GM21367 (cell line): ENCODE data around the gene RABGAP1.

Experiments
- ATAC-seq: cut with Tn5 transposase; IDR thresholded peaks from one replicate; pipeline ENCODE4 v1.9.1; 2021; ENCODE audit not compliant: unreplicated experiment

Gene RABGAP1

DNA sequence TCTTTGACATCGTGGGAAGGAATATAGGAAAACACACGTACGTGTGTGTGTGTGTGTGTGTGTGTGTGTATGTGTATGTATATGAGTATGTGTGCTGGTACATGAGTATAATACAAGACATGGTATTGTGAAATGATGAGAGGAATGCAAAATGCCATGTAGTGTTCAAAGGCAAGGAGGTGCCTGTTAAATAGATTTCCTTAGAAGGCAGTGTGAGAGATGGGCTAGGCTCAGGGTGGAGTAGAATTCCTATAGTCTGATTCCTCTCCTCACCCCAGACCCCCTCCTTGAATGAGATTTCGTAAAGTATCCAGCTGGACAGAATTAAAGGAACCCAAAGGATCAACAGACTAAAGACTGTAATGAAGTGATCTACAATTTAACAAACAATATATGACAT, 103.8 kb downstream of the RABGAP1 start:
- no peak for ATAC-seq

DNA sequence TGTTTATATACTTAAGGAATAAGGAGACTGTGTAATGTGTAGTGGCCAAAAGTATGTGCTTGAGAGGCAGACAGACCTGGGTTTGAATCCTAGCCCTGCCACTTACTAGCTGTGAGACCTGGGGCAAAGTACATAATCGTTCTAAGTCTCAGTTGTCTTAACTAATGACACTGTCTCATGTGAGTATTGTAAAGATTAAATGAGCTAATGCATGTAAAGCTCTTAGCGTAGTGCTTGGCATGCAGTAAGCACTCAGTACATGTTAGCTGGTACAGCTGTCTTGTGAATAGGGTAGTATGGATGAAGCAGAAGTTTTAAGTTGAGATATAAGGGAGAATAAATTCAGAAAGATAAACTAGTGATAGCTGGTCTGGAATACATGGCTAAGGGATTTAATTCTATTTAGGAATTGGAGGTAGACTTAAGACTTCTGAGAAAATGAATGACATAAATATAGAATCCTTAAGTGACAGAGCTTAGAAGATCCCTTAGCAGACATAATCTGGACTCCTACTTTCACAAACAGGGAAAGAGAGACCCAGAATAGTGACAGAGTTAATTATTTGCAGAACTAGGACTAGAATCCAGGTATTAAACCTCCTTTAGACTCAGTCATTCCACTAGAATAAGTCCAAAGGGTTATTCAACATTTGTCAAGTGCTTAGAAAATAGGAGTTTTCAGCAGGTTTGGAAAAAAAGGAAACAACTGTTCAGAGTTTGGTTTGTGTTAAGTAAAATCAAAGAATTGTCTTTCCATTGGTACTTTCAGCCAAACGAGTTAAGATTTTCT, 105.8 kb downstream of the RABGAP1 start:
- ATAC-seq, result no peak

DNA sequence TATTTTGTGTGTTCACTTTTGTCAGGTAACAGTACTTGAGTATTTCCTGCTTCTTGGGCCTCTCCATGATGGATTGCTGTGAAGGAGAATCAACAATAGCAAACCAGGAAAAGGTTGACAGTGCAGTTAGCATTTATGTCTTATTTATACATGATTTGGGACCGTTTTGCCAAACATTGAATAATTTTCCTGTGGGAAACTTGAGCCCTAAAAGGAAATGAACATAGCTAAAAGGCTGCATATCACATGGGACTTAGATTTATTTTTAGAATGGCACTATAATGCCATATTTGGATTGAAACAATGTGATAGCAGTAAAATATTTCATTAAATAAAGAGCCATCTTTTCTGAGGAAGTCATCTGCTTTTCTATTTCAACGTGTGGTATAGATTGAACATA, 107.9 kb downstream of the RABGAP1 start:
- no peak for ATAC-seq

DNA sequence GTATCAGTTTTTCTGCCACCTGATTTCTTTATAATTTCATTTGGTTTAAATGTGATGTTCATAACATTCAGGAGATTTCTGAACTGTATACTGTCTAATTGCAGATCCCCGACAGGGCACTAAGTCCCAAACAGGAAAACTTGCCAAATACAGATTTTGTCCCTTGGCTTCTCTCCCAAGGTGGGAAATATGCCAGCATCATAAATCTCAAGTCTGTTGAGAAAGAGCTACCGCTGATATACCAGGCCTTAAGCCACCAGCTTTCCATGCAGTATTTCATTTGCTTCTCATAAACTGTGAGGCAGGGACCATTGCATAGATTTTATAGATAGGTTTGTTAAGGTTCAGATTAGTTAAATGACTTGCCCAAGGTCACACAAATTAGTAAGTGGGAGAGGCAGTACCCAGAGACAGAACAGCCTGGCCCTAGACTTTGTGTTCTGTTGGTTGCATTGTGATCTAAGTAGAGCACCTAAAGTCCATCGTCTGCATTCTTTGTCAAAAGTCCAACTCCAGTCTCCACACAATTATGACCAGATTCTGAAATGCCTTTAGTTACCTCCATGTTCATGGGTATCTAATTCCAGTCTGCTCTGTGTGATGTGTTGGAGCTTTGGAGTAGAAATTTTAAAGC, 108.9 kb downstream of the RABGAP1 start:
- ATAC-seq, result no peak

DNA sequence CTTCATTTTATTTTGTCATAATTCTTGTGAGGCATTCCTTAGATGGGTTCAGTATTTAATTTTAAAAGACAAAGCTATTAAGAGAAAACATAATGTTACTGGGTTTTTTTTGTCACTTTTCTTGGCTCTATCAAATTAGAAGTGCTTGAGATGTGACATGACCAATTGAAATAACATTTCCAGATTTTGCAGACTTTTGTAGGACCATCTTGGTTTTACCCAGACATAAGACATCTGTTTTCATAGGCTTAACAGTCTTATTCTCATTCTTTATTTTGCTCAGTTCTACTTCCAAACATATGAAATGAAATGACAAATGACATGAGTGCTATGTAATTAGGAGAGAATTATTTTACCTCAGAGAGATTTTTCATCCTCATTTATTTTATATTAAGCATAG, 112.2 kb downstream of the RABGAP1 start:
- ATAC-seq, result no peak

DNA sequence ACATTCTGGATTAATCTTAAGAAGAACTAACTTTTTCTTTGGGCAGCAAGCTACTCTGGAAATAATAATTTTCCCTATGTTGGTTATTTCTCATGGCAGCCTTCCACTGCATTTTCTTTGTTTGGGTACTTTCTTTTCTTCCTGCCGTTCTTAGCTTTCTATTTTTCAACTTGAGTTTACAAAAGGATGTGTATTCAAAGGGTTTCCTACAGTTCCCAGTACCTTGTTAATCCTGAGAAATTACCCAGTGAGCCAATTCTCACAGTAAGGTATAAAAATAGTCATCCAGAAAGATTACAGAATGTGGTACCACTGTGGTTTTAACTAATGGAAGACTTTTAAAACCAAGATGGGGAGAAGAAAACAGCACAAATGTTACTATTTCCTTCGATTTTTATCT, 112.9 kb downstream of the RABGAP1 start:
- no peak for ATAC-seq

DNA sequence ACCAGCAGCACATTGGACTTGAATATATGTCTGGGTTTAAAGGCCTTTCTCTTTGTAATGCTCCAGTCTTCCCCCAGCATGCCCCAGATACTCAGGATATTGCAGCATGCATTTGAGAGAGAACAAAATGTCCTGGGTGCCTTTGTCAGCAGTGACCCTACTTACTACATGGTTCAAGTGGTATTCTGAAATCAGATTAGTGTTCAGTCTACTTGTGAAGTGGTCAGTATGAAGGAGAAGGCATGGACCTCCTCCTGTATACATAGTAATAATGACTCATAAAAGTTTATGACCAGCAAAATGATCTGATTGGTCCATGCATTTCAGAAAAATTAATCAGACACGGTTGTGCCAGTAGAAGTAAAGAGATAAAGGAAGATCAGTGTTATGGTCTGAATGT, 118.0 kb downstream of the RABGAP1 start:
- ATAC-seq, result no peak

DNA sequence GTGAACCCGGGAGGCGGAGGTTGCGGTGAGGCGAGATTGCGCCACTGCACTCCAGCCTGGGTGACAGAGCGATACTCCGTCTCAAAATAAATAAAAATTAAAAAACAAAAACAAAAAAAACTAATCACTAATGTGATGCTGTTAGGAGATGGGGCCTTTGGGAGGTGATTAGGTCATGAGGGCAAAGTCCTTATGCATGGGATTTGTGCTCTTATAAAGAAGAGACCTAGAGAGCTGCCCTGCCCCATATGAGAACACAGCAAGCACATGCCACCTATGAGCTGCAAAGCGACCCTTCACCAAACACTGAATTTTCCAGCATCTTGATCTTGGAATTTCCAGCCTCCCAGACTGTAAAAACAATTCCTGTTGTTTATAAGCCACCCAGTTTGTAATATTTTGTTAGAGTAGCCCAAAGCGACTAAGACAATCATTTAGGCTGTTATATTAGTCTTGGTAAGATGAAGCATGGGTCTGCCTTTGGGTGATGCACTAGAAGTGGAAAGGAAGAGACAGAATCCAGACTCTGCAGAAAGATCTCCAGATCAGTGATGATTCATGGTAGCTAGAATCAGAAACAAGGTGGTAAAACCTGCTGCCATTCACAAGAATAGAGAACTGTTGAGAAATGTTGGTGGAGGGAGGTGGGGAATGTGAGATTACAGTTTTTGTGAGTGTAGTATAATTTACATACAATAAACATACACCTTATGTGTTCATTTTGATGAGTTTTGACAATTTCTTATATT, 118.8 kb downstream of the RABGAP1 start:
- ATAC-seq, result no peak

DNA sequence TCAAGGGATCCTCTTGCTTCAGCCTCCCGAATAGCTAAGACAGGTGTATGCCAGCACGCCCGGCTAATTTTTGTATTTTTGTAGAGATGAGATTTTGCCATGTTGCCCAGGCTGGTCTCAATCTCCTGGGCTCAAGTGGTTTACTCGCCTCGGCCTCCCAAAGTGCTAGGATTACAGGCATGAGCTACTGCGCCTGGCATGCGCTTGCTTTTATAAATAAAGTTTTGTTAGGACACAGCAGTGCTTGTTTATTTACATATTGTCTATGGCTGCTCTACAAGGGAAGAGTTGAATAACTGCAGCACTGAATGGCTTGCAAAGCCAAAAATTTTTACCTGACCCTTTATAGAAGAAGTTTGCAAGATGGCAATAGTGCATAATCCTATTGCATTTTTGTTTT, 120.4 kb downstream of the RABGAP1 start:
- no peak for ATAC-seq

DNA sequence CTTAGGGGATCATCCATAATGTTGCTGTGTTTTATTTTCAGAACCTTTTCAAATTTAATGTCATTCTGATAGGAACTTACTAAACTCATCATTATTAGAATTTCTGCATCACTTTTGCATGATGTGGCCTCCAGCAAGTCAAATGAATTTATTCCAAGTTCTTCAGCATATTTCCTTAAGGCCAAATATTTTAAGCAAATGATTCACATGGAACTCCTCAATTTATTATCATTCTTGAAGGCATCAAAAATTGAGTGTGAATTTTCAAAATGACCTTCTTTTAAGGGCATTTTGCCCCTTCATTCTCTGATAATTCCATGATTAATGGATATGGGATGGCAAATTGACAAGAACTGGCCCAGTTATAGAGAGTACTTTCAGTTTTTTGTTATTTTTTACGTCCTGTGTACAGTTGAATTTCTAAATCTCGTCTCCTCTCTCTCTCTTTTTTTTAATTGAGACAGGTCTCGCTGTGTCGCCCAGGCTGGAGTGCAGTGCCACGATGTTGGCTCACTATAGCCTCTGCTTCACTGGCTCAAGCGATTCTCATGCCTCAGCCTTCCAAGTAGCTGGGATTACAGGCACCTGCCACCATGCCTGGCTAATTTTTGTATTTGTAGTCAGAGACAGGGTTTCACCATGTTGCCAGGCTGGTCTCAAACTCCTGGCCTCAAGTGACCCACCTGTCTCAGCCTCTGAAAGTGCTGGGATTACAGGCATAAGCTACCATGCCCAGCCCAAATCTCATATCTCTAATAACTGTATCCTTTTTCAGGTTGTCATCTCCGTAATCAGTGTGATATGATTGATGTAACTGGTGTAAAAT, 121.7 kb downstream of the RABGAP1 start:
- ATAC-seq, result no peak

DNA sequence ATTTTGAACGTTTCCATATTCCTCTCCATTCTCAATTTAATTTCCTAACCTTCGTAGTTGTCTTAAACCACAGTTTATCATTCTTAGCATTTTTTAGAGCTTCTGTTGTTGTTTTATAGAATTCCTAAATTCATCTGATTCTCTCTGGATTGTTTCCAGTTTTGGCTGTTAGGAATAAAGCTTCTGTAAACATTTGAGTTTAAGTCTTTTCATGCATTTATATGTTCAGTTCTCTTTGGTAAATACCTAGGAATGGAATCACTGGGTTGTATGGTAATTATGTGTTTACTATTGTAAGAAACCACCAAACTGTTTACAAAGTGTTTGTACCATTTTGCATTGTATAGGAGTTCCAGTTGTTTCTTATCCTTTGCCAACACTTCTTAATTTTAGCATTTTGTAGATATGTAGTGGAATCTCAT, 122.4 kb downstream of the RABGAP1 start:
- ATAC-seq, result no peak

DNA sequence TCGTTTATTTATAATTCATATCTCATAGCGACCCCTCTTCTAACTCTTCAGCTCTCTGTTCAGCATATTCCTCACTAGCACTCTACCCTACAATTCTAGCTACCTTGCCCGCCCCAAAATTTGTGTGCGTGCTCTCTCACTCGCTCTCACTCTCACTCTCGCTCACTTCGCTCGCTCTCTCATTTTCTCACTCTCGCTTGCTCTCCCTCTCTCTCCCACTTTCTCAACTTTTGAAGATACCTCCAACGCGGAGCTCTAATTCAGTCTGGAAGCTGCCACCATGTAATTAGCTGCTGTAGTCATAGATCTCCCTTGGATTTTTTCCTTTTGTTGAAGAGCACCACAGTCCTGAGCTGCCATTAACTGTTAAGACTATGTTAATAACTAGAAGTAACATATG, 123.1 kb downstream of the RABGAP1 start:
- no peak for ATAC-seq

DNA sequence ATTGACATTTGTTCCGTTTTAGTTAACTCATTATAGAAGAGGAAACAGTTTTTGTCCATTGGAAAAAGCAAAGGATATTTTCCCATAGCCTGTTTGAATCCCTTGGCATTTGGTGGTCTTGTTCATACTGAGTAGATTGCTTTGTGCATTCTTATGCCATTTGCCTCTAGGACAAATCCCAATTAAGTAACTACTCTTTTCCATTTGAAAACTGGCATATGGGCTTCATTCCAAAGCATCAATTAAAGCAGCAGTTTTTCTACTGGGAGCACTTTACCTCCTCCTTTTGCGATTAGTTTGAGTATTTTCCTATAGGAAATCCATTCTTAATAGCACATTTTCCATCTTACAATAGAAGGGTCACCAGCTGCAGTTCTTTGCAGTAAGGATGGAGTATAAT, 123.9 kb downstream of the RABGAP1 start:
- no peak for ATAC-seq

DNA sequence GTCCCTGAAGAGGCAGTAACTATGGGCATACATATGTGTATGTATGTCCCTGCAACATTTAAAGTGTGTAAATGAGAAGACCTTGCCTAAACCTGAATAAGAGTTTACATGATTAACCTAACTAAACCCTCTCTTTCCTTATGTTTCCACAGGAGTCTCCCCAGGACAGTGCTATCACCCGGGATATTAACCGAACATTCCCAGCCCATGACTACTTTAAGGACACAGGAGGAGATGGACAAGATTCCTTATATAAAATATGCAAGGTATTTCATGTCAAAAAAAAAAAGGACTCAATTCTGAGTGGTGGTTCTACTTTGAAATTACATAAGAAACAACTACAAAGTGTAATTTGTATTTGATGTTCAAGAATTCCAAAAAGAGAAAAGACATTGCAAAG, 124.4 kb downstream of the RABGAP1 start:
- ATAC-seq, result no peak

DNA sequence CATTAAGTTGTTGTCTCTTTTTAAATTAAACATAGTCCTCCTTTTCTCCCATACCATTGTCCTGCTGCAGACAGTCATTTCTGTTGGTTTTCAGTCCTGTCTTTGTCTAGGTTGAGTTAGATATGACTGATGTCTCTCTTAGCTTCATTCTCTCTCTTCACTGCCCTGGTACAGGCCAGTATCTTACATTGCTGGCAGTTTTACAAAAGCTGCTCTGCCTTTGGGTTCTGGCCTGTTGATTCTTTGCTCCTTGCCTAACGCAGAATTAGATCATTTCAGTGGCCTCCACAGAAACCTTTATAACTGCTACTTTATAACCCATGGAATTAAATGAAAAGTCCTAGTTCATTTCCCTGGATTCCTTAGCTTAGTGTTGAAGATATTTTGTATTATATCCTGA, 126.3 kb downstream of the RABGAP1 start:
- ATAC-seq, result no peak

DNA sequence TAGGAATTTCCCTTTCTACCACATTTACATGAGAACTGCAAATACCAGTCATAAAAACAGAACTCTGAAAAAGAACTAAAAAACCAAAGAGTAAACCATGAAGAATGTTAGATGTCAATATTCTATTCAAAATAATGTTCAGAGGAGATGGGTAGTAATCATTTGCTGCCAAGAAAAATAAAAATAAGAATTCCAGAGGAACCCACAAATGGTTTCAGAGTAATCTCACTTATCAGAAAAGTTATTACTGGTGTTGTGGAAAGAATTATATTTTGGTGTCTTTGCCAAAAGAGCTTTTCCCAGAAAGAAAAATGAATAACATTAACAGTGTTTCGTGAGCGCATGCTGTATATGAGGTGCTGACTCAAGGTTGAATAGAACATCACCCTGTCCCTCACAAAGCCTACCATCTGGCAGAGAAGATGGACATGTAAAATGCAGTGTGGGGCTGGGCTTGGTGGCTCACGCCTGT, 128.2 kb downstream of the RABGAP1 start:
- ATAC-seq, result no peak

DNA sequence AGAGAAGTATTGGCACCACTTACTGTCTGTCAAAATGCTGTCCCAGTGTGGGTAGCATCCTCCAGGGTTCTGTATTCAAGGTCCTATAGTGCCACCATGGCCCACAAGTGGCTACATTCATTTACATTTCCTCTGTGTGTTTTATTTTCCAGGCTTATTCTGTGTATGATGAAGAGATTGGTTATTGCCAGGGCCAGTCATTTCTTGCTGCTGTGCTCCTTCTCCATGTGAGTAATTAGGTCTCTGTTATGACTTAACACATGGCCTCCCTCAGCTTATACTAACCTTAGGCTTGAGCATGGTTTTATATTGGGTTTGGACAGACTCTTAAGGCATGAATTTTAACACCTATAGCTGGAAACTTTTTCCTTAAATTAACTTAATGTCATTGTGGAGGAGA, 129.4 kb downstream of the RABGAP1 start:
- no peak for ATAC-seq

DNA sequence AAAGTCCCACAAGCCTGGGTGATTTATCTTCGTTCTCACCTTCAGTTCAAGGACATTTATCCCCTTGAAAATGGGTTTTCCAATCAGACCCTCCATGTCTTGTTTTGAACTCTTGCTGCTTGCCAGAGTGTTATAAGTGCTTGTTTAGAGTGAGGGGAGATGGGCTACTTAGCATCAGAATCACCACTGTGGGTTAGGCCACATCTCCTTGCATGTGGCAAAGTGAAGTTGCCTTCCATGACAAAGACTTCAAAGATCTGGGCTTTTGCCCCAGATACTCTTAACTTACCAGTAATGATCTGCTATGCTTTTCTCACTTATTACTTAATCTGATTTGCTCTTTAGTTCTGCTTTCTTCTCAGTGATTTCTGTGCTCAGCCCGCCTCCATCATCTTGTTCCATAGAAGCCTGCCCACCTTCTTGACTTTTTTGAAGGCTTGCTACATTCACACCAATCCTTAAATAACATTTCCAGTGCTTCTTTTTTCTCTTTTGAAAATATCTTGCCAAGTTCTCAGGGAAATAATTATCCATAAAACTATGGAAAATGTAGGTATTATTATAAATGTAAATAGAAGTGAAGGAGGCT, 131.7 kb downstream of the RABGAP1 start:
- ATAC-seq, result no peak

DNA sequence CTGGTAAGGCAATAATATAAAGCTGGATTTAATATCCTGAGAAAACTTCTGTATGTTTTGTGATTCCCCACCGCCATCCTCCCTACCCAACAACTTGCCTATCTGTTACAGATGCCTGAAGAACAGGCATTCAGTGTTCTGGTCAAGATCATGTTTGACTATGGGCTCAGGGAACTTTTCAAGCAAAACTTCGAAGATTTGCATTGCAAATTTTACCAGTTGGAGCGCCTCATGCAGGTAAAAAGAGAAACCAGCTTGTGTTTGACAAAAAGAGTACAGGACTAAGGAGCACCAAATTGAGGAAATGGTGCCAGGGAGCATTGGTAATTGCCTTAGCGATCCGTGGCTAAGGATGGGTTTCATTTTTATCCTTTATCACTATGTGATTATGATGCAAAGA, 132.6 kb downstream of the RABGAP1 start:
- no peak for ATAC-seq

DNA sequence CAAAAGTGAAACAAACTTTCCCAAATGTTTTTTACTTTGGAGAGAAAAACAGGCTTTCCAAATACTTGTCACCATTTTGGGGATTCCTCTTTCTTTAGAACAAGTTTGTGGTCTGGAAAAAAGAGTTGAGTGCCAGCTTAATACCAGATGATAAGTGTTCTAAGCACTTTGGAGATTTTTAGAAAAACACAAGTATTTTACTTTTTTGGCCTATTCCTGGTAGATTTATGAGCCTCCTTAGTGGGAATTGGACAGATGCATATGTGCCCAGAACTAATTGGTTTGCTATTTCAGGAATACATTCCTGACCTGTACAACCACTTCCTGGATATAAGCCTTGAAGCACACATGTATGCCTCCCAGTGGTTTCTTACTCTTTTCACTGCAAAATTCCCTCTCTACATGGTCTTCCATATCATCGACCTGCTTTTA, 133.2 kb downstream of the RABGAP1 start:
- no peak for ATAC-seq

DNA sequence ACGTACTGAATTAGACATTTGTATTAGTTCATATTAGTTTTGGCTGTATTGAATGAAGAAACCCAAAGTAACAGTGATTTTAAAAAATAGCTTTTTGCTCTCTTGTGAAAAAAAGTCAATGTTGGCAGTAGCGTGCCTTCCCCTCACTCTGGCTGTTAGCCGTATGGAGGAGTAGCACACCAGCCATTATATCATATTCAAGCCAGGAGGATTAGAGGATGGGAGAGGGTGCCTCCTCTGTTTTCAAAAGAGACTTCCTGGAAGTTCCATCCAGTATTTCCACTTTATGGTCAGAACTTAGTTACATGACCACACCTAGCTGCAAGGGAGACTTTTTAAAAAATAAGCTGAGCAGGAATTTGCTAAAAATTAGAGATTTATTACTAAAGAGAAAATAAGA, 133.8 kb downstream of the RABGAP1 start:
- ATAC-seq, result no peak
